Heart left ventricle (tissue), 13 donors: ENCODE measurements around the gene DHRS1.

Source experiments
- POLR2A ChIP-seq, 2 donors: fragments of 450-650 bp; IDR thresholded peaks; one replicate each; pipeline ENCODE4 v1.6.1; 2017; ENCODE audit warnings: antibody characterized with exemption in 2 of 2, mild to moderate bottlenecking in 2 of 2, moderate library complexity in 2 of 2
- TF ChIP-seq, protein P1 (sequence below), 12 donors: fragments of 200-600 bp; sonication (generic) in 4 of 12; IDR thresholded peaks; one replicate each; pipeline versions ENCODE4 v1.5.0 to v1.8.0; 2018 to 2022; ENCODE audit warnings: antibody characterized with exemption in 12 of 12, mild to moderate bottlenecking in 5 of 12
- donor health status: ischemic (EF 13 %, LVEDD 7.1; RV severe dilation, severe dysfunction).
- donor health status: DM: no; HTN: yes; CAD: no.
- donor health status: DM: no; HTN: no; CAD: no.
- donor health status: ischemic (EF 25% LVEDD 6.9; RV normal size, moderate dysfunction).
- donor health status: ischemic (EF 25% LVEDD 5.7; RV mildly dilated, moderate dysfunction).
- donor health status: ischemic (EF 35%, LVEDD 5.7; RV mildly dilated, moderate dysfunction).
- donor health status: nonischemic (EF 11% LVEDD 7.7; RV severe dilation, severe dysfunction).
- donor health status: DM: yes; HTN: yes; CAD: no.
- donor health status: PGD.
- donor health status: ischemic (EF 29% LVEDD 5.4; RV normal size, mild dysfunction).
- donor health status: nonischemic (EF 23%, LVEDD 6.1; RV moderate dilation, normal function).

GRCh38 chr14:24258548-24259265, 40.9 kb downstream of the DHRS1 start:
- TF ChIP-seq, protein P1, sequence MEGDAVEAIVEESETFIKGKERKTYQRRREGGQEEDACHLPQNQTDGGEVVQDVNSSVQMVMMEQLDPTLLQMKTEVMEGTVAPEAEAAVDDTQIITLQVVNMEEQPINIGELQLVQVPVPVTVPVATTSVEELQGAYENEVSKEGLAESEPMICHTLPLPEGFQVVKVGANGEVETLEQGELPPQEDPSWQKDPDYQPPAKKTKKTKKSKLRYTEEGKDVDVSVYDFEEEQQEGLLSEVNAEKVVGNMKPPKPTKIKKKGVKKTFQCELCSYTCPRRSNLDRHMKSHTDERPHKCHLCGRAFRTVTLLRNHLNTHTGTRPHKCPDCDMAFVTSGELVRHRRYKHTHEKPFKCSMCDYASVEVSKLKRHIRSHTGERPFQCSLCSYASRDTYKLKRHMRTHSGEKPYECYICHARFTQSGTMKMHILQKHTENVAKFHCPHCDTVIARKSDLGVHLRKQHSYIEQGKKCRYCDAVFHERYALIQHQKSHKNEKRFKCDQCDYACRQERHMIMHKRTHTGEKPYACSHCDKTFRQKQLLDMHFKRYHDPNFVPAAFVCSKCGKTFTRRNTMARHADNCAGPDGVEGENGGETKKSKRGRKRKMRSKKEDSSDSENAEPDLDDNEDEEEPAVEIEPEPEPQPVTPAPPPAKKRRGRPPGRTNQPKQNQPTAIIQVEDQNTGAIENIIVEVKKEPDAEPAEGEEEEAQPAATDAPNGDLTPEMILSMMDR (IDR thresholded peaks at IDR 0.05) = no peak
- TF ChIP-seq POLR2A (IDR thresholded peaks at IDR 0.05) = no peak
